Esophagus muscularis mucosa (tissue), 3 donors: ENCODE data around the gene KHK.

Source experiments
- CTCF ChIP-seq, 3 experiments: fragments of 200-600 bp in 2 of 3; fragments of 450-650 bp in 1 of 3; sonication (generic) in 2 of 3; IDR thresholded peaks; one replicate each; pipeline ENCODE4 v1.5.1; 2017 to 2019; ENCODE audit warnings: antibody characterized with exemption in 3 of 3, mild to moderate bottlenecking in 2 of 3, moderate library complexity in 1 of 3
- POLR2A ChIP-seq: fragments of 450-650 bp; IDR thresholded peaks from one replicate; pipeline ENCODE4 v1.6.1; 2017; ENCODE audit warnings: antibody characterized with exemption, moderate library complexity, mild to moderate bottlenecking, low read depth
- POLR2AphosphoS5 ChIP-seq, 2 donors: sonication (generic); formaldehyde crosslinking; IDR thresholded peaks; one replicate each; pipeline ENCODE4 v1.6.1; 2017; ENCODE audit warnings: antibody characterized with exemption in 2 of 2

- TF ChIP-seq POLR2AphosphoS5 (IDR thresholded peaks at IDR 0.05), result no peak
- TF ChIP-seq POLR2A, result no peak
- no peak for TF ChIP-seq CTCF (IDR thresholded peaks at IDR 0.05)
These were observed 39.7 kb downstream of the KHK start for GRCh38 chr2:27126252-27126710.
